ENCODE data around the gene ATP10B. TPM values are rescaled to one million over a fixed set of nuclear protein-coding genes. Genes with fewer than 3 reads are reported as not detected.

The ATP10B gene, protein sequence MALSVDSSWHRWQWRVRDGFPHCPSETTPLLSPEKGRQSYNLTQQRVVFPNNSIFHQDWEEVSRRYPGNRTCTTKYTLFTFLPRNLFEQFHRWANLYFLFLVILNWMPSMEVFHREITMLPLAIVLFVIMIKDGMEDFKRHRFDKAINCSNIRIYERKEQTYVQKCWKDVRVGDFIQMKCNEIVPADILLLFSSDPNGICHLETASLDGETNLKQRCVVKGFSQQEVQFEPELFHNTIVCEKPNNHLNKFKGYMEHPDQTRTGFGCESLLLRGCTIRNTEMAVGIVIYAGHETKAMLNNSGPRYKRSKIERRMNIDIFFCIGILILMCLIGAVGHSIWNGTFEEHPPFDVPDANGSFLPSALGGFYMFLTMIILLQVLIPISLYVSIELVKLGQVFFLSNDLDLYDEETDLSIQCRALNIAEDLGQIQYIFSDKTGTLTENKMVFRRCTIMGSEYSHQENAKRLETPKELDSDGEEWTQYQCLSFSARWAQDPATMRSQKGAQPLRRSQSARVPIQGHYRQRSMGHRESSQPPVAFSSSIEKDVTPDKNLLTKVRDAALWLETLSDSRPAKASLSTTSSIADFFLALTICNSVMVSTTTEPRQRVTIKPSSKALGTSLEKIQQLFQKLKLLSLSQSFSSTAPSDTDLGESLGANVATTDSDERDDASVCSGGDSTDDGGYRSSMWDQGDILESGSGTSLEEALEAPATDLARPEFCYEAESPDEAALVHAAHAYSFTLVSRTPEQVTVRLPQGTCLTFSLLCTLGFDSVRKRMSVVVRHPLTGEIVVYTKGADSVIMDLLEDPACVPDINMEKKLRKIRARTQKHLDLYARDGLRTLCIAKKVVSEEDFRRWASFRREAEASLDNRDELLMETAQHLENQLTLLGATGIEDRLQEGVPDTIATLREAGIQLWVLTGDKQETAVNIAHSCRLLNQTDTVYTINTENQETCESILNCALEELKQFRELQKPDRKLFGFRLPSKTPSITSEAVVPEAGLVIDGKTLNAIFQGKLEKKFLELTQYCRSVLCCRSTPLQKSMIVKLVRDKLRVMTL (N-terminal part only)
- not detected in 2 replicates for total RNA-seq

DNA sequence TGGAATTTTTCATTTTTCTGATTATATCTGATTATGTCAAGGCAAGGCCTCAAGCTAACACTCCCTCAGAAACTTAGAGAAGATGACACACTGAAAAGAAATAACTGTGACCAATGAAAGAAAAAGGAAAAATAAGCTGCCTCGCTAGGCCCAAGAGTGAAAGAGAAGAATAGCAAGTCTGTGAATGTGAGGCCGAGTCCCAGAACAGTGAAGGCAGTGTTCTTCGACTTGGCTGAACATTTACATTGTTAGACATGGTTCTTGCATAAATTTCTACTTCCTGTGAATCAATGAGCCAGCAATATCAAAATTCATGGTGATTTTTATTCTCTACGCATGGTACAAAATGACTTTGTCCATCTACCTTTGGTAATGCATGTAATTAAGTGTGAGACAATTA, at the start of gene ATP10B:
TSS of gene ATP10B (minus strand) at position 163 of the 400 bp plus-strand sequence. CDS start 164,137 bp downstream, outside the sequence.

